ENCODE measurements around the gene PTCH1.

PTCH1 gene

DNA sequence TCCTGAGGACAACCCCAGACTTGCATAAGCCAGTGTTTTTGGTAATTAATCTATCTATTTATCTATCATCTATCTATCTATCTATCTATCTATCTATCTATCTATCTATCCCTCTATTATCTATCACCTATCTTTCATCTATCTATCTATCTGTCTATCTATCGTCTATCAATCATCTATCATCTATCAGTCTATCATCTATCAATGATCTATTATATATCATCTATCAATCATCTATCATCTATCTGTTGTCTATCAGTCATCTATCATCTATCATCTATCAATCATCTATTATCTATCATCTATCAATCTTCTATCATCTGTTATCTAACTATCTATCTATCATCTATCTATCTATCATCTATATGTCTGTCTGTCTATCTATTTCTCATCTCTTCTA lies 85.5 kb downstream of the PTCH1 start:
- H3K4me3 ChIP-seq (ENCODE audit: control insufficient read depth, low read depth, low read length), result no peak overlapping the region
- TF ChIP-seq, protein P1, sequence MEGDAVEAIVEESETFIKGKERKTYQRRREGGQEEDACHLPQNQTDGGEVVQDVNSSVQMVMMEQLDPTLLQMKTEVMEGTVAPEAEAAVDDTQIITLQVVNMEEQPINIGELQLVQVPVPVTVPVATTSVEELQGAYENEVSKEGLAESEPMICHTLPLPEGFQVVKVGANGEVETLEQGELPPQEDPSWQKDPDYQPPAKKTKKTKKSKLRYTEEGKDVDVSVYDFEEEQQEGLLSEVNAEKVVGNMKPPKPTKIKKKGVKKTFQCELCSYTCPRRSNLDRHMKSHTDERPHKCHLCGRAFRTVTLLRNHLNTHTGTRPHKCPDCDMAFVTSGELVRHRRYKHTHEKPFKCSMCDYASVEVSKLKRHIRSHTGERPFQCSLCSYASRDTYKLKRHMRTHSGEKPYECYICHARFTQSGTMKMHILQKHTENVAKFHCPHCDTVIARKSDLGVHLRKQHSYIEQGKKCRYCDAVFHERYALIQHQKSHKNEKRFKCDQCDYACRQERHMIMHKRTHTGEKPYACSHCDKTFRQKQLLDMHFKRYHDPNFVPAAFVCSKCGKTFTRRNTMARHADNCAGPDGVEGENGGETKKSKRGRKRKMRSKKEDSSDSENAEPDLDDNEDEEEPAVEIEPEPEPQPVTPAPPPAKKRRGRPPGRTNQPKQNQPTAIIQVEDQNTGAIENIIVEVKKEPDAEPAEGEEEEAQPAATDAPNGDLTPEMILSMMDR (conservative IDR thresholded peaks at IDR 0.05; ENCODE audit: control insufficient read depth, insufficient read depth, low read depth, low read length), result no peak
- DNase-seq (ENCODE audit: low read depth), result no peak

DNA sequence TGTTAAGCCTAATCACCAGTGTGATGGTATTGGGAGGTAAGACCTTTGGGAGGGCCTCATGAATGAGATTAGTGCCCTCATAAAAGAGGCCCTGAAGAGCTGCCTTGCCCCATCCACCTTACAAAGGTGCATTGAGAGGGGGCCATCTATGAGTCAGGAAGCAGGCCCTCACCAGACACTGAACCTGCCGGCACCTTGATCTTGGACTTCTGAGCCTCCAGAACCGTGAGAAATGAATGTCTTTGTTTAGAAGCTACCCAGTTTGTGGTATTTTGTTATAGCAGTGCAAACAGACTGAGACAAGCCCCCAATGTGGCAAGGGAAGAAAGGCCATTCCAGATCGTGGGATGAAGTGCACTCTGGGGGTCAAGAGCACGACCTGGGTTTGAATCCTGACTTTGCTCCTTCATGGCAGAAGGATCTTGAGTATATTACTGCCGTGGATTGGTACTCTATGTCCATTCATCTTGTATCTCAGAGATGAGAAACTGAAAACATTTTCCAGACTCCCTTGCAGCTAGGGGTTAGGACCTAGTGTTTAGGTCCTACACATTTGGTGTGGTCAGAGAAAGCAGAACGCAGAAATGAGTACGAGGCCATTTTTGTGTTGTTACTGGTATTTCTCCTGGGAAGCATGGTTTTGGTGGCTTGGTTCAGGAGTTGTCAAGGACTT lies 86.7 kb downstream of the PTCH1 start:
- TF ChIP-seq, protein P1 (conservative IDR thresholded peaks at IDR 0.05; ENCODE audit: control insufficient read depth, insufficient read depth, low read depth, low read length), result no peak
- no peak for DNase-seq (ENCODE audit: low read depth)
- no peak overlapping the region for H3K4me3 ChIP-seq (ENCODE audit: control insufficient read depth, low read depth, low read length)

DNA sequence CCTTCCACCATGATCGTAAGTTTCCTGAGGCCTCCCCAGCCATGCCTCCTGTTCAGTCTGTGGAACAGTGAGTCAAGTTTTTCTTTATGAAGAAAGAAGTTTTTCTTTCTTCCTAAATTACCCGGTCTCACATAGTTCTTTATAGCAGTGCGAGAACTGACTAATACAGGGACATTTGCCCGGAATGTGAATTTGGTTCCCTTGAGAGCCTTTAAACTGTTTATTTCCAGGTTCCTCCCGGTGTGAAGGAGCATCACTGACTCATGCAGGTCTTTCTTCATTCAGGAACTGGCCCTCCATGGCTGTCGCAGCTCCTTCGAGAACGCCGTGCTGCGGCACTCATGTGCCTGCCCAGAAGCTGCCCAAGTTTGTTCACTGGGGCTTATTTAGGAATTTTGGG lies 87.7 kb downstream of the PTCH1 start:
- H3K4me3 ChIP-seq (ENCODE audit: control insufficient read depth, low read depth, low read length), result no peak overlapping the region
- TF ChIP-seq, protein P1 (conservative IDR thresholded peaks at IDR 0.05; ENCODE audit: control insufficient read depth, insufficient read depth, low read depth, low read length), result no peak
- peak; percentile 44 for DNase-seq (ENCODE audit: low read depth)

DNA sequence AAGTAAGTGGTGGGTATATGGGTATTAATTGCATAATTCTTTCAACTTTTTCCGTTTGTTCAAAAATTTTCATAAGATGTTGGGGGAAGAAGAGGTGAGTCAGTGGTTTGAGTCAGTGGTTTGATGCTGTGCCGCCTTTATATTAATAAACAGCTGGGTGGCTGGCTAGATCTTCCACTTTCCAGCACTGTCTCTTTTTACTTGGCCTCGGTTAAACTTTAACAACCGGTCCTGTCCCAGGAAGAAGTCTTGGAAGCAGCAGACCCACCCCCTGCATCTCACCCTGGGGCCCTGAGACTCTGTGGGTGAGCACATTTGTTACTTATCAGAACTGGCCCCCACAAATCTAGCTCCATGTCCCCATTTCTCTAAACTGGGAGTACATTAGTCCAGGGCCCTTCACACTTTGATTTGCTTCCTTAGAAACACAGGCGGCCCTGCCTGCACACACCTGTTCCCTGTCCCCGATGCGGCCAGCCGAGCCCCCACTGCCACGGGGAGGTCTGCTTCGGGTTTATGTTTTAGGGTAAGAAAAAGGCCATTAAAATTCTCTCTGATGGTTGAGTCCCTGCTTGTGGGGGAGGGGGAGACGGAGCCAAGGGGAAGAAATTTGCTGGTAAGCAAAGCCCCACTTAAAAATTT lies 90.7 kb downstream of the PTCH1 start:
- H3K4me3 ChIP-seq (ENCODE audit: control insufficient read depth, low read depth, low read length), result peak overlapping the region; percentile 43
- TF ChIP-seq, protein P1 (conservative IDR thresholded peaks at IDR 0.05; ENCODE audit: control insufficient read depth, insufficient read depth, low read depth, low read length), result no peak
- DNase-seq (ENCODE audit: low read depth), result peak; percentile 61

DNA sequence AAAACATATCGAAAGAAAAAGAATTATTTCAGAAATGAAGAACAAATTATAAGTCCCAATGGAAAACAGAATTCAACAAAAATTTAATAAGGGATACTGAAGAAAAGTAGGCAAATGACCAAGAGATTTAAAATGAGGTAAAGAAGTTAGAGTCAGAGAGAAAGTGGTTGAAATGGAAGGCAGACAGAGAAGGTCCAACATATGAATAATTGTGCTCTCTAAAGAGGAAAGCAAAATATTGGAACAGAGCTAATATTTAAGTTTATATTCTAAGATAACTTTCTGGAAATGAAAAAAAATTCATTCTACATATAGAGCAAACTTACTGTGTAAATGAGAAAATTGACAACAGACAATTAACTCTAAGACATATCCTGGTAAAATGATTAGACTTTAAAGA lies 94.1 kb downstream of the PTCH1 start:
- TF ChIP-seq, protein P1 (conservative IDR thresholded peaks at IDR 0.05; ENCODE audit: control insufficient read depth, insufficient read depth, low read depth, low read length), result no peak
- no peak for DNase-seq (ENCODE audit: low read depth)
- no peak overlapping the region for H3K4me3 ChIP-seq (ENCODE audit: control insufficient read depth, low read depth, low read length)

DNA sequence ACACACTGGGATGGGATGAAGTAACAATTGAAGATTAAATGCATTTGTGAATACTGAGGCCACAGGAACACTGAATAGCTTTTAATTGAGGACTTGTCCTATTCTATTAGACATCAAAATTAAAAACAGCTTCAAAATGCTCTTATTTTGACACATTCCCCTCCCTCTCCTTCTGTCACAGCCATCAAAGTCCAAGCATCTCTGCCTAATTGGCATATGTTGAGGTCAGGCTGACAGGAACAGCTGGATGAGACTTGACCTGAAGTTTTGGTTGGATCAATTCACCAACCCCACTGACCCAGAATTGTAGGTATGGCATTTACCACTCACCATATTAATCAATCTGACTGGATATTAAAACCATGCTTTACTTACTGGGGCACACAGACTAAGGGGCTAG lies 96.3 kb downstream of the PTCH1 start:
- TF ChIP-seq, protein P1 (conservative IDR thresholded peaks at IDR 0.05; ENCODE audit: control insufficient read depth, insufficient read depth, low read depth, low read length), result no peak

More for the DNA sequence above, 96.3 kb downstream of the PTCH1 start:
- H3K4me3 ChIP-seq (ENCODE audit: control insufficient read depth, low read depth, low read length), result no peak overlapping the region
- DNase-seq (ENCODE audit: low read depth), result no peak
